IPS-15b (cell line): ENCODE measurements around the gene CCHCR1.
"Not testable (repeated sequence)": the region's sequence is repeated elsewhere in the genome, so short reads cannot be mapped to it uniquely, and the experiment has no call there.

ENCODE experiments used
- H3K27me3 ChIP-seq: one replicate; pipeline ENCODE4 v1.6.1; 2013; ENCODE audit warnings: low read length; ENCODE audit not compliant: control insufficient read depth, insufficient read depth
- H3K36me3 ChIP-seq: one replicate; pipeline ENCODE4 v1.6.1; 2013; ENCODE audit warnings: low read length; ENCODE audit not compliant: control insufficient read depth, insufficient read depth
- H3K4me1 ChIP-seq: one replicate; pipeline ENCODE4 v1.6.1; 2013; ENCODE audit warnings: mild to moderate bottlenecking, low read length; ENCODE audit not compliant: control insufficient read depth, insufficient read depth
- H3K4me3 ChIP-seq: one replicate; pipeline ENCODE4 v1.5.1; 2013; ENCODE audit warnings: low read depth, low read length
- H3K9ac ChIP-seq: one replicate; pipeline ENCODE4 v1.6.1; 2013; ENCODE audit warnings: low read depth, mild to moderate bottlenecking, low read length
- H3K9me3 ChIP-seq: one replicate; pipeline ENCODE4 v1.6.1; 2013; ENCODE audit warnings: mild to moderate bottlenecking, low read length; ENCODE audit not compliant: control insufficient read depth, insufficient read depth

Gene CCHCR1

DNA sequence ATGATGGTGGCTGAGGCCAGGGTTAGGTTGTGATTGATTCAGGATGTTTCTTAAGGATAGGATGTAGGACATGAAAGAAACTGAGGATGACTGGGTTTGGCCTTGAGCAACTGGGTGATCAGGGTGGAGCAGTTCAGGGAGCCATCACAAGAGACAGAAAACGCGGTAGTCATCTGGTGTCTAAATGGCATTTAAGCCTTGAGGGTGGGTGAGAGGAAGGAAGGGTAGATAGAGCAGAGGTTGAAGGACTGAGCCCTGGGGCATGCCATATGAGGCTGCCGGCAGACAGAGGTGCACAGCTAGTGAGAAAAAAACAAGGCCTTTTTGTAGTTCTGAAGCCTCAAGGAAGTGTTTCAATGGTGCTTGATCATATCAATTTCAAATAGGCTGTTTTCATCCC, 11.0 kb upstream of the CCHCR1 start:
- Histone ChIP-seq H3K9me3 (no peaks in the 10 kb centered on the region), H3K4me1 (peaks cover 15% of the 10 kb centered on the region), H3K27me3 (no peaks in the 10 kb centered on the region), H3K4me3 (peak overlapping the region; percentile 95), H3K9ac (peak overlapping the region; percentile 96), H3K36me3 (peaks cover 27% of the 10 kb centered on the region)

GRCh38 chr6:31165986-31166385, 8.4 kb upstream of the CCHCR1 start:
- Histone ChIP-seq H3K27me3 (no peaks in the 10 kb centered on the region), H3K4me3 (no peak overlapping the region), H3K9ac (no peak overlapping the region), H3K36me3 (peaks cover 46% of the 10 kb centered on the region), H3K9me3 (no peaks in the 10 kb centered on the region), H3K4me1 (peaks cover 7% of the 10 kb centered on the region)

DNA sequence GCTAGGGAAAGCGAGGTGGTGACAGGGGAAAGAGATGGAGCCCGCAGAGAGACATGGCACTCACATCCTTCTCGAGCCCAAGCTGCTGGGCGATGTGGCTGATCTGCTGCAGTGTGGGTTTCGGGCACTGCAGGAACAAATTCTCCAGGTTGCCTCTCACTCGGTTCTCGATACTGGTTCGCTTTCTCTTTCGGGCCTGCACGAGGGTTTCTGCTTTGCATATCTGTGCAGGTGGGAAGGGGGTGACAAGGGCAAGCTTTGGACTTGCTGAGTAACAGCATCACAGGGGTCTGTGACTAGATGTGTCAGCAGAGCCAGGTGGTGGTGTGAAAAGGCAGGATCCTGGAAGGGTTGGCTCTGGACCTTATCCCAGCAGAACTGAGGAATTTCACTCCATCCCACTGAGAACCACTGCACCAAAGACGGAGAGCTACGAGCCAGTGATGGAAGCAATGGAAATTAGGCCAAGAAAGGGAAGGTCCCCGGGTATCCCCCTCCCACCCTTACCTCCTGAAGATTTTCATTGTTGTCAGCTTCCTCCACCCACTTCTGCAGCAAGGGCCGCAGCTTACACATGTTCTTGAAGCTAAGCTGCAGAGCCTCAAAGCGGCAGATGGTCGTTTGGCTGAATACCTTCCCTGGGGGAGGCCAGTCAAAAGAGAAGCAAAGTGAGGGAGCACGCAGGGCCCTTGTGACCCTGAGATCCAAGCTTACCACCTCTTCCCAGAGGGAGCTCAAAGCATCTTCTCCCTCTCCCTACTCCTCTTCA, 7.6 kb upstream of the CCHCR1 start:
- not testable (repeated sequence) for H3K9me3 ChIP-seq, H3K4me1 ChIP-seq, H3K4me3 ChIP-seq, H3K27me3 ChIP-seq, H3K9ac ChIP-seq
- H3K36me3 ChIP-seq: peaks cover 44% of the 10 kb centered on the region

GRCh38 chr6:31164475-31165063, 7.0 kb upstream of the CCHCR1 start:
- H3K36me3 ChIP-seq: peaks cover 37% of the 10 kb centered on the region
- H3K4me1 ChIP-seq, H3K4me3 ChIP-seq, H3K9me3 ChIP-seq, H3K27me3 ChIP-seq, H3K9ac ChIP-seq: not testable (repeated sequence)

GRCh38 chr6:31163922-31164321, 6.3 kb upstream of the CCHCR1 start:
- Histone ChIP-seq H3K36me3 (peaks cover 34% of the 10 kb centered on the region), H3K9ac (no peak overlapping the region), H3K4me3 (no peak overlapping the region), H3K4me1 (peaks cover 4% of the 10 kb centered on the region), H3K9me3 (no peaks in the 10 kb centered on the region), H3K27me3 (no peaks in the 10 kb centered on the region)

GRCh38 chr6:31162463-31163165, 5.0 kb upstream of the CCHCR1 start:
- Histone ChIP-seq H3K9me3 (no peaks in the 10 kb centered on the region), H3K36me3 (peaks cover 34% of the 10 kb centered on the region), H3K9ac (no peak overlapping the region), H3K27me3 (no peaks in the 10 kb centered on the region), H3K4me1 (peaks cover 4% of the 10 kb centered on the region), H3K4me3 (no peak overlapping the region)

- H3K36me3 ChIP-seq: peaks cover 34% of the 10 kb centered on the region
- no peak overlapping the region for H3K4me3 ChIP-seq
- no peaks in the 10 kb centered on the region for H3K27me3 ChIP-seq
- no peaks in the 10 kb centered on the region for H3K9me3 ChIP-seq
- peaks cover 8% of the 10 kb centered on the region for H3K4me1 ChIP-seq
- no peak overlapping the region for H3K9ac ChIP-seq
Observed at GRCh38 chr6:31161216-31162126, 3.9 kb upstream of the CCHCR1 start.

DNA sequence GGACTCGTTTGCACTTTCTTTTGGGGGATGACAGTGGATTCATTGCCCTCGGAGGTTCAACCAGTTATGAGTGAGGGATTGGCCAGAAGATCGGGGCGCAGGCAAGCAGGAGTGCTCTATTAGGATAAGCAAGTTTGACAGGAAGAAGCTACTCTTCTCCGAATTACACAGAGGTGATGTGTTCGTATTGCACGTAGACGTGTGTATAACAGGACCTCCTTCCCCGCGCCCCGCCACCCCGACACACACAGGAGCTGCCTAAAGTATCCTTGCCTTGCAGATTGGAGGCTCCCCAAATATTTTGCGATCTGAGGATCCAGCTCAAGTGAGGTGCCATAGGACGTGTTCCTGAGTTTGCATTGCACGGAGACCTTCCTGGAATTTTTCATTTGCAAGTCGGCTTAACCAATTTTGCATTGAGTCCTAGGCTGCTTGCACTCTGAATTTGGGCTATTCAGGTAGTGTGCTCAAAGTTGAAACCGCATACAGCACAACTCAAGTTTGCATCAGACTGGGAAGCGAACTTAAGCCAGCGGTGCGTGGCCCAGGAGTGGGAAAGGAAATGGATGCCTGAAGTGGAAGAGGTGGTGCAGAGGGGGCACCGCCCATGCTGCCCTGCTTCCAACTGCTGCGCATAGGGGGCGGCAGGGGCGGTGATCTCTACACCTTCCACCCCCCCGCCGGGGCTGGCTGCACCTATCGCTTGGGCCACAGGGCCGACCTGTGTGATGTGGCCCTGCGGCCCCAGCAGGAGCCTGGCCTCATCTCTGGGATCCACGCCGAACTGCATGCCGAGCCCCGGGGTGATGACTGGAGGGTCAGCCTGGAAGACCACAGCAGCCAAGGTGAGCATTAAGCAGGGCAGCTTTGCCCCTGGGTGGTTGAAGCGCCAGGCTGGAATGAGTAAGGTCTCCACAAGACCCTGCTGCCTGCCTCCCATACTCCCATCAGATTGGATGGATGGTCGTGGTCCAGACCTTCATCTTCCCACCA, 1.6 kb upstream of the CCHCR1 start:
- Histone ChIP-seq H3K36me3 (peaks cover 29% of the 10 kb centered on the region), H3K4me1 (peaks cover 4% of the 10 kb centered on the region), H3K27me3 (no peaks in the 10 kb centered on the region), H3K9me3 (no peaks in the 10 kb centered on the region), H3K9ac (peak overlapping the region; percentile 1), H3K4me3 (peak overlapping the region; percentile 94)

DNA sequence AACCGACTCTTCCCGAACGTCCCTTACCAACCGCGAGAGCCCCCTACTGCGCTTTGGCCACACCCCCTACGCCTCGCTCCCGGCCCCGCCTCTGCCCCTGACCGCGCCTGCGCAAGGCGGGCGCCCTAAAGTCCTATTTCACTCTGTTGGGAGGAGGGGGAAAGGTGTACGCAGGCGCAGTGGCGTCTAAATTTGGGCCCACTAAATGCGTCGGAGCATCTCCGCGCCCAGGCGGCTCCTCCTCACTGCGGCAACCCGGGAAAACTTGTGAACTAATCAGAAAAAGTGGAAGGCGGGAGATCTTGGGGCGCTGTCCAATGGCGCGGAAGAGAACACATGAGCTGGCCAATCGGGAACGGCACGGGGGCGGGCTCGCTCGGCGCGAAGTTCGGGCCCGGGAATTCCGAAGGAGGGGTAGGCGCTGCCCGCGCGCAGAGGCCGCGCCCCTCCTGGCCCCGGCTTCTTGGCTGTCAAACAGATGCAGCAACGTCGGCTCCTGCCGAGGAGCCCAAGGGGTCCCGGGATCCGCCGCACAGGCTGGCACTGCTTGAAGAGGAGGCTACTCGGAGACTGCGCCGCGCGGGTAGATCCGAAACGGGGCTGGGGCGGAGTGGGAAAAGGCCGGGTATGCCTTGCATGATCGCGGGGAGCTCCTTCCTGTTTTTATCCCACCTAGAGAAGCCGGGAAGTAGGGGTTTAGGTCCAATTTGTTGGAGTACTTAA, 699 bp upstream of the CCHCR1 start, which contains the start of gene TCF19:
Gene TCF19, plus strand, starts transcription at position 450 of the 723 bp plus-strand sequence. CDS start 881 bp downstream, outside the sequence.
- peaks cover 24% of the 10 kb centered on the region for H3K36me3 ChIP-seq
- H3K9ac ChIP-seq: peak within 1 kb of the TSS; percentile 50
- no peaks in the 10 kb centered on the region for H3K9me3 ChIP-seq
- no peaks in the 10 kb centered on the region for H3K27me3 ChIP-seq
- peaks cover 4% of the 10 kb centered on the region for H3K4me1 ChIP-seq
- H3K4me3 ChIP-seq: peak within 1 kb of the TSS; percentile 94

DNA sequence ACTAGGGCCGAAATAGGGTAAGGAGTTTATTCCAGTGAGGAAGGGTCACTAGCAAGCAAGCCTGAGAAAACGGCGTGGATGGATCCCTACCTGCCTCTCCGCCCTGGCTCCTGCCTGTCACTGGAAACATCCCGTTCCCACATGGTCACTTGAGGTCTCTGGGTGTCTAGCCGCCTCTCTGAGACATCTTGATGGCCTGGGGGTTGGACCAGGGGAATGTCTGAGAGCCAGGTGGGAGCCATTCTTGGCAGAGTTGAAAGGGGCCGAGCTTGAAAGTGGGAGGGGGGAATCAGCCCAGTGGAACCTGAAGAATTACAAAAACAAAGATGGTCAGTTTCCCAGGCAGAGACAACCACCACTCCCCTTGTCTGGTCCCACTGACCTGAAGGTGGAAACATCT, 961 bp downstream of the CCHCR1 start:
- peaks cover 17% of the 10 kb centered on the region for H3K36me3 ChIP-seq
- no peak overlapping the region for H3K9ac ChIP-seq
- H3K9me3 ChIP-seq: no peaks in the 10 kb centered on the region
- H3K4me1 ChIP-seq: peaks cover 4% of the 10 kb centered on the region
- no peaks in the 10 kb centered on the region for H3K27me3 ChIP-seq
- H3K4me3 ChIP-seq: no peak overlapping the region
